ENCODE results near the gene ULK2. TPM values are rescaled to one million over a fixed set of nuclear protein-coding genes. Genes with fewer than 3 reads are reported as not detected.

Gene ULK2
- total and polyA plus RNA-seq, 2 donors (not counting 1 experiment from before 2014, with no cell fraction given) = 2.0 to 2.9 TPM

- Histone ChIP-seq H3K4me1 (ENCODE audit: control insufficient read depth in 2 of 2, insufficient read depth in 2 of 2, low read length in 2 of 2) (peaks cover 6 to 12% of the 10 kb centered on the region in 2 donors), H3K4me3 (ENCODE audit: control extremely low read depth in 1 of 5, extremely low read depth in 1 of 5, insufficient read depth in 1 of 5, low read depth in 2 of 5, low read length in 4 of 5) (no peak within 1 kb of the TSS), H3K79me2 (ENCODE audit: control insufficient read depth, insufficient read depth, low read length) (no peaks in the 10 kb centered on the region), H3K4me2 (replicated peaks; ENCODE audit: low read depth, low read length, poor library complexity, severe bottlenecking) (no peak within 1 kb of the TSS), H3K27ac (ENCODE audit: low read length in 2 of 2) (no peak within 1 kb of the TSS), H2AFZ (ENCODE audit: insufficient read depth, low read depth, low read length, poor library complexity, severe bottlenecking) (no peak within 1 kb of the TSS), H3K36me3 (replicated peaks in 1 of 2; ENCODE audit: control extremely low read depth in 1 of 2, control insufficient read depth in 1 of 2, extremely low read depth in 1 of 2, insufficient read depth in 2 of 2, low read length in 1 of 2) (no peaks in the 10 kb centered on the region), H3K9ac (ENCODE audit: low read length) (no peak within 1 kb of the TSS), H3K27me3 (replicated peaks in 1 of 4; ENCODE audit: control extremely low read depth in 1 of 4, control insufficient read depth in 3 of 4, insufficient read depth in 4 of 4, low read length in 3 of 4) (peaks cover 0 to 12% (median 2%) of the 10 kb centered on the region in 4 experiments), H3K9me3 (ENCODE audit: control extremely low read depth in 1 of 3, control insufficient read depth in 2 of 3, insufficient read depth in 1 of 3, low read length in 2 of 3) (peaks cover 0 to 5% (median 0%) of the 10 kb centered on the region in 3 donors), H4K20me1 (ENCODE audit: control insufficient read depth, insufficient read depth, low read length, poor library complexity, severe bottlenecking) (no peaks in the 10 kb centered on the region)
- no peak within 1 kb of the TSS for H3K27ac Mint-ChIP-seq
- WGBS (ENCODE audit: insufficient coverage) = 90% methylated on average over 23 of the region's 25 CpGs
- CTCF ChIA-PET = interaction anchor here (1.8 kb wide), 1 partner anchor 13 kb away, joined by 4 read pairs; no protein-coding TSS in a partner anchor
- DNase-seq (no peak), ATAC-seq (ENCODE audit: low read depth) (no peak)
- POLR2A ChIA-PET = no interaction called here
- no peak within 1 kb of the TSS for H3K4me3 Mint-ChIP-seq
- H3K27me3 Mint-ChIP-seq = peaks cover 10% of the 10 kb centered on the region
- H3K4me1 Mint-ChIP-seq = peaks cover 12% of the 10 kb centered on the region
- H3K9me3 Mint-ChIP-seq (ENCODE audit: insufficient read depth) = no peaks in the 10 kb centered on the region
- no peak for TF ChIP-seq EZH2 (IDR thresholded peaks at IDR 0.05; ENCODE audit: borderline replicate concordance, insufficient read depth, low read depth, low read length, poor library complexity, severe bottlenecking)
- intact Hi-C loops (cut with micrococcal nuclease) = no loop called here
Observed at GRCh38 chr17:19747829-19748806, 119.6 kb downstream of the ULK2 start, which contains the start of gene ALDH3A1. Gene ALDH3A1, minus strand, starts transcription at chr17:19748298. Its CDS starts 3,169 bp downstream, at chr17:19745129.

- DNase-seq (no peak), ATAC-seq (ENCODE audit: low read depth) (no peak)
- Histone ChIP-seq H3K4me3 (ENCODE audit: control extremely low read depth in 1 of 5, extremely low read depth in 1 of 5, insufficient read depth in 1 of 5, low read depth in 2 of 5, low read length in 4 of 5) (no peak overlapping the region), H3K27ac (ENCODE audit: low read length in 2 of 2) (no peak overlapping the region), H4K20me1 (ENCODE audit: control insufficient read depth, insufficient read depth, low read length, poor library complexity, severe bottlenecking) (no peaks in the 10 kb centered on the region), H3K9ac (ENCODE audit: low read length) (no peak overlapping the region), H3K79me2 (ENCODE audit: control insufficient read depth, insufficient read depth, low read length) (no peaks in the 10 kb centered on the region), H2AFZ (ENCODE audit: insufficient read depth, low read depth, low read length, poor library complexity, severe bottlenecking) (no peak overlapping the region), H3K36me3 (replicated peaks in 1 of 2; ENCODE audit: control extremely low read depth in 1 of 2, control insufficient read depth in 1 of 2, extremely low read depth in 1 of 2, insufficient read depth in 2 of 2, low read length in 1 of 2) (no peaks in the 10 kb centered on the region), H3K4me1 (ENCODE audit: control insufficient read depth in 2 of 2, insufficient read depth in 2 of 2, low read length in 2 of 2) (peaks cover 6 to 9% of the 10 kb centered on the region in 2 donors), H3K27me3 (replicated peaks in 1 of 4; ENCODE audit: control extremely low read depth in 1 of 4, control insufficient read depth in 3 of 4, insufficient read depth in 4 of 4, low read length in 3 of 4) (peaks cover 0 to 12% (median 2%) of the 10 kb centered on the region in 4 experiments), H3K4me2 (replicated peaks; ENCODE audit: low read depth, low read length, poor library complexity, severe bottlenecking) (no peak overlapping the region), H3K9me3 (ENCODE audit: control extremely low read depth in 1 of 3, control insufficient read depth in 2 of 3, insufficient read depth in 1 of 3, low read length in 2 of 3) (peaks cover 0 to 5% (median 0%) of the 10 kb centered on the region in 3 donors)
- no peak overlapping the region for H3K27ac Mint-ChIP-seq
- H3K4me1 Mint-ChIP-seq = peaks cover 8% of the 10 kb centered on the region
- CTCF ChIA-PET = interaction anchor here (0.6 to 1.8 kb wide), 3 partner anchors 8 to 107 kb away, joined by 3 to 4 read pairs (median 4); no protein-coding TSS in a partner anchor
- WGBS (ENCODE audit: insufficient coverage) = 94% methylated on average over 12 of the region's 13 CpGs
- TF ChIP-seq CTCF (IDR thresholded peaks at IDR 0.05) = no peak
- POLR2A ChIA-PET = no interaction called here
- no peaks in the 10 kb centered on the region for H3K9me3 Mint-ChIP-seq (ENCODE audit: insufficient read depth)
- intact Hi-C loops (cut with micrococcal nuclease) = no loop called here
- peaks cover 10% of the 10 kb centered on the region for H3K27me3 Mint-ChIP-seq
- no peak overlapping the region for H3K4me3 Mint-ChIP-seq
Observed at GRCh38 chr17:19747159-19747719, 120.5 kb downstream of the ULK2 start.

All from B cell (primary cell).